GM12878 (cell line): Measurements from ENCODE around the gene SSR3. TPM values are rescaled to one million over a fixed set of nuclear protein-coding genes. Genes with fewer than 3 reads are reported as not detected.

Source experiments
- ATF7 ChIP-seq: fragments of 450-650 bp; IDR thresholded peaks from 2 replicates; pipeline ENCODE4 v1.6.1; 2016; ENCODE audit warnings: low read depth, mild to moderate bottlenecking
- HDAC2 ChIP-seq: fragments of 200-600 bp; sonication (generic); IDR thresholded peaks from 2 replicates; pipeline ENCODE4 v1.6.1; 2017
- NFYB ChIP-seq: IDR thresholded peaks from 2 replicates; pipeline ENCODE4 v1.6.1; 2011; ENCODE audit warnings: low read depth, mild to moderate bottlenecking, low read length, improper control_type of control experiment, moderate library complexity; ENCODE audit not compliant: insufficient read depth
- TCF3 ChIP-seq: IDR thresholded peaks from 2 replicates; pipeline ENCODE4 v1.6.1; 2012; ENCODE audit warnings: low read depth, mild to moderate bottlenecking, low read length, borderline replicate concordance; ENCODE audit not compliant: insufficient read depth
- polyA plus RNA-seq, 11 experiments: library from polyadenylated mRNA; depleted of rRNA in 4 of 11; unstranded in 6 of 11; stranded (reverse) in 5 of 11; fragments of >200 nt; fragmentation: Nextera tagmentation in 4 of 11; fragmentation: Illumina TruSeq in 1 of 11; extraction: Ambion mirVana in 4 of 11; extraction: Trizol in 1 of 11; gene quantifications; 1 replicate in 1 of 11; 2 replicates in 10 of 11; pipeline versions ENCODE4 v1.2.1 to v1.2.3, GENCODE V29; 2011 to 2016; ENCODE audit warnings: inconsistent platforms in 2 of 11, missing spikeins in 2 of 11, low read depth in 1 of 11
- total RNA-seq, 4 experiments: library from RNA; depleted of rRNA in 3 of 4; stranded (reverse); fragments of >200 nt in 3 of 4; fragmentation: Illumina TruSeq in 1 of 4; extraction: Trizol in 1 of 4; gene quantifications; 2 replicates each; pipeline versions ENCODE4 v1.2.1 to v1.2.3, GENCODE V29; 2013 to 2021
- TF ChIP-seq, protein P1 (sequence below): IDR thresholded peaks from 2 replicates; pipeline ENCODE4 v1.6.1; 2012; ENCODE audit warnings: improper control_type of control experiment, low read depth, low read length; ENCODE audit not compliant: insufficient replicate concordance
- TF ChIP-seq, protein P2 (sequence below): fragments of 450-650 bp; IDR thresholded peaks from 2 replicates; pipeline ENCODE4 v1.6.1; 2017; ENCODE audit warnings: borderline replicate concordance
- TF ChIP-seq, protein P3 (sequence below): IDR thresholded peaks from 2 replicates; pipeline ENCODE4 v1.6.1; 2011; ENCODE audit warnings: borderline replicate concordance, low read depth, mild to moderate bottlenecking, moderate library complexity, mixed read lengths, low read length; ENCODE audit not compliant: insufficient read depth; ENCODE audit errors: extremely low read length
- TF ChIP-seq, protein P4 (sequence below): IDR thresholded peaks from 2 replicates; pipeline ENCODE4 v1.6.1; 2011; ENCODE audit warnings: mild to moderate bottlenecking, low read depth, low read length, moderate library complexity; ENCODE audit not compliant: insufficient replicate concordance

SSR3 gene
- total and polyA plus RNA-seq, 10 of the 15 experiments (the other 5 are each of a cell fraction or from before 2014, with no cell fraction given), result 133 to 345 (median 191) TPM

DNA sequence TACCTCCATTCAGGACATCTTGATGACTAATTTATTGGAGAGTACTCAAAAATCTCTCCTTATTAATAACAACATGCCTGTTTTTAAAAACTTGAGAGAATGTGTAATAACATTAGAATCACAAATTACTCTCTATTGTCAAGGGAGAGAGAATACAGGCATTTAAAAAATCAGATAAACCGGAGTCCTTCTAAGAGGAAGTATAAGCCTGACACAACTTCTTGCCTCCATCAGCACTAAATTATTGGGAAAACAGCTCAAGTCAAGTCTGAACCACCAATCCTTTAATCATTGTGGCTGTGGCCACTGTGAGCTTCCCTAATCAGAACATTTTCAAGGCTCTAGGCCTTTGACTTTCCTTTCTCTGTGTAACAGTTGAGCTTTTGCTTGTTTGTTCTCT is 38.0 kb downstream of the SSR3 start (continued):
- TF ChIP-seq, protein P1, sequence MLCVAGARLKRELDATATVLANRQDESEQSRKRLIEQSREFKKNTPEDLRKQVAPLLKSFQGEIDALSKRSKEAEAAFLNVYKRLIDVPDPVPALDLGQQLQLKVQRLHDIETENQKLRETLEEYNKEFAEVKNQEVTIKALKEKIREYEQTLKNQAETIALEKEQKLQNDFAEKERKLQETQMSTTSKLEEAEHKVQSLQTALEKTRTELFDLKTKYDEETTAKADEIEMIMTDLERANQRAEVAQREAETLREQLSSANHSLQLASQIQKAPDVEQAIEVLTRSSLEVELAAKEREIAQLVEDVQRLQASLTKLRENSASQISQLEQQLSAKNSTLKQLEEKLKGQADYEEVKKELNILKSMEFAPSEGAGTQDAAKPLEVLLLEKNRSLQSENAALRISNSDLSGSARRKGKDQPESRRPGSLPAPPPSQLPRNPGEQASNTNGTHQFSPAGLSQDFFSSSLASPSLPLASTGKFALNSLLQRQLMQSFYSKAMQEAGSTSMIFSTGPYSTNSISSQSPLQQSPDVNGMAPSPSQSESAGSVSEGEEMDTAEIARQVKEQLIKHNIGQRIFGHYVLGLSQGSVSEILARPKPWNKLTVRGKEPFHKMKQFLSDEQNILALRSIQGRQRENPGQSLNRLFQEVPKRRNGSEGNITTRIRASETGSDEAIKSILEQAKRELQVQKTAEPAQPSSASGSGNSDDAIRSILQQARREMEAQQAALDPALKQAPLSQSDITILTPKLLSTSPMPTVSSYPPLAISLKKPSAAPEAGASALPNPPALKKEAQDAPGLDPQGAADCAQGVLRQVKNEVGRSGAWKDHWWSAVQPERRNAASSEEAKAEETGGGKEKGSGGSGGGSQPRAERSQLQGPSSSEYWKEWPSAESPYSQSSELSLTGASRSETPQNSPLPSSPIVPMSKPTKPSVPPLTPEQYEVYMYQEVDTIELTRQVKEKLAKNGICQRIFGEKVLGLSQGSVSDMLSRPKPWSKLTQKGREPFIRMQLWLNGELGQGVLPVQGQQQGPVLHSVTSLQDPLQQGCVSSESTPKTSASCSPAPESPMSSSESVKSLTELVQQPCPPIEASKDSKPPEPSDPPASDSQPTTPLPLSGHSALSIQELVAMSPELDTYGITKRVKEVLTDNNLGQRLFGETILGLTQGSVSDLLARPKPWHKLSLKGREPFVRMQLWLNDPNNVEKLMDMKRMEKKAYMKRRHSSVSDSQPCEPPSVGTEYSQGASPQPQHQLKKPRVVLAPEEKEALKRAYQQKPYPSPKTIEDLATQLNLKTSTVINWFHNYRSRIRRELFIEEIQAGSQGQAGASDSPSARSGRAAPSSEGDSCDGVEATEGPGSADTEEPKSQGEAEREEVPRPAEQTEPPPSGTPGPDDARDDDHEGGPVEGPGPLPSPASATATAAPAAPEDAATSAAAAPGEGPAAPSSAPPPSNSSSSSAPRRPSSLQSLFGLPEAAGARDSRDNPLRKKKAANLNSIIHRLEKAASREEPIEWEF, result no peak
- TF ChIP-seq TCF3 (no peak), ATF7 (no peak), HDAC2 (no peak), NFYB (no peak)
- TF ChIP-seq, protein P2, sequence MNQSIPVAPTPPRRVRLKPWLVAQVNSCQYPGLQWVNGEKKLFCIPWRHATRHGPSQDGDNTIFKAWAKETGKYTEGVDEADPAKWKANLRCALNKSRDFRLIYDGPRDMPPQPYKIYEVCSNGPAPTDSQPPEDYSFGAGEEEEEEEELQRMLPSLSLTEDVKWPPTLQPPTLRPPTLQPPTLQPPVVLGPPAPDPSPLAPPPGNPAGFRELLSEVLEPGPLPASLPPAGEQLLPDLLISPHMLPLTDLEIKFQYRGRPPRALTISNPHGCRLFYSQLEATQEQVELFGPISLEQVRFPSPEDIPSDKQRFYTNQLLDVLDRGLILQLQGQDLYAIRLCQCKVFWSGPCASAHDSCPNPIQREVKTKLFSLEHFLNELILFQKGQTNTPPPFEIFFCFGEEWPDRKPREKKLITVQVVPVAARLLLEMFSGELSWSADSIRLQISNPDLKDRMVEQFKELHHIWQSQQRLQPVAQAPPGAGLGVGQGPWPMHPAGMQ, result no peak
- TF ChIP-seq, protein P3, sequence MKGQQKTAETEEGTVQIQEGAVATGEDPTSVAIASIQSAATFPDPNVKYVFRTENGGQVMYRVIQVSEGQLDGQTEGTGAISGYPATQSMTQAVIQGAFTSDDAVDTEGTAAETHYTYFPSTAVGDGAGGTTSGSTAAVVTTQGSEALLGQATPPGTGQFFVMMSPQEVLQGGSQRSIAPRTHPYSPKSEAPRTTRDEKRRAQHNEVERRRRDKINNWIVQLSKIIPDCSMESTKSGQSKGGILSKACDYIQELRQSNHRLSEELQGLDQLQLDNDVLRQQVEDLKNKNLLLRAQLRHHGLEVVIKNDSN, result no peak
- TF ChIP-seq, protein P4, sequence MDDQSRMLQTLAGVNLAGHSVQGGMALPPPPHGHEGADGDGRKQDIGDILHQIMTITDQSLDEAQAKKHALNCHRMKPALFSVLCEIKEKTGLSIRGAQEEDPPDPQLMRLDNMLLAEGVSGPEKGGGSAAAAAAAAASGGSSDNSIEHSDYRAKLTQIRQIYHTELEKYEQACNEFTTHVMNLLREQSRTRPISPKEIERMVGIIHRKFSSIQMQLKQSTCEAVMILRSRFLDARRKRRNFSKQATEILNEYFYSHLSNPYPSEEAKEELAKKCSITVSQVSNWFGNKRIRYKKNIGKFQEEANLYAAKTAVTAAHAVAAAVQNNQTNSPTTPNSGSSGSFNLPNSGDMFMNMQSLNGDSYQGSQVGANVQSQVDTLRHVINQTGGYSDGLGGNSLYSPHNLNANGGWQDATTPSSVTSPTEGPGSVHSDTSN, result no peak
